SK-N-SH treated with all-trans-retinoic acid at 6 μM for 48 hours (cell line): ENCODE measurements around the gene DSCAM.

Source experiments
- SNAI2 ChIP-seq: fragments of 250-450 bp; sonication (Bioruptor Pico); IDR thresholded peaks from 2 replicates; pipeline ENCODE4 v1.5.0; 2020; ENCODE audit warnings: mild to moderate bottlenecking, moderate library complexity
- ZNF565 ChIP-seq: fragments of 450-650 bp; formaldehyde crosslinking; conservative IDR thresholded peaks from 2 replicates; pipeline ENCODE4 v1.5.0; 2020; ENCODE audit warnings: low read depth, mild to moderate bottlenecking, moderate library complexity

GRCh38 chr21:40425981-40426380 is 421.0 kb downstream of the DSCAM start:
- TF ChIP-seq ZNF565 (CRISPR knock-in tag) (no peak), SNAI2 (no peak)
